GM19372 (cell line): ENCODE measurements around the gene USP53.
A peak's percentile ranks its signal among the peaks of the same experiment; 100 is the strongest.
"Not testable (repeated sequence)": the region's sequence is repeated elsewhere in the genome, so short reads cannot be mapped to it uniquely, and the experiment has no call there.

ENCODE experiments used
- ATAC-seq: cut with Tn5 transposase; IDR thresholded peaks from one replicate; pipeline ENCODE4 v1.9.1; 2021; ENCODE audit warnings: mild to moderate bottlenecking, low read depth, moderate library complexity; ENCODE audit not compliant: unreplicated experiment

USP53 gene

GRCh38 chr4:119227690-119228089 lies 15.2 kb downstream of the USP53 start:
- ATAC-seq, result no peak

DNA sequence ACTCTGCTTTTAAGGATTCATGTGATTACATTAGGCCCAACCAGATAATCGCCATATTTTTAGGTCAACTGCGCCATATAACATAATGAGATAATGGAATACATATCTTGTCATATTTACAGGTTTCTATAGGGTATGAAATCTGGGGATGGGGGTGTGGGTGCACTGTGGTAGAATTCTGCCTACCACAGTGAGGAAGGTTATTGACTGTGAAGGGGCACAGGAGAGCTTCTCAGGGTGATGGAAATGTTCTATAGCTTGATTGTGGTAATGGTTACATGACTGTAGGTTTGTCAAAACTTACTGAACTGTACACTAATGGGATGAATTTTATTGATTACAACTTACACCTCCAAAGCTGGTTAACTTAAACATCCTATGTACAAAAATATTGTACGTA lies 15.9 kb downstream of the USP53 start:
- no peak for ATAC-seq

DNA sequence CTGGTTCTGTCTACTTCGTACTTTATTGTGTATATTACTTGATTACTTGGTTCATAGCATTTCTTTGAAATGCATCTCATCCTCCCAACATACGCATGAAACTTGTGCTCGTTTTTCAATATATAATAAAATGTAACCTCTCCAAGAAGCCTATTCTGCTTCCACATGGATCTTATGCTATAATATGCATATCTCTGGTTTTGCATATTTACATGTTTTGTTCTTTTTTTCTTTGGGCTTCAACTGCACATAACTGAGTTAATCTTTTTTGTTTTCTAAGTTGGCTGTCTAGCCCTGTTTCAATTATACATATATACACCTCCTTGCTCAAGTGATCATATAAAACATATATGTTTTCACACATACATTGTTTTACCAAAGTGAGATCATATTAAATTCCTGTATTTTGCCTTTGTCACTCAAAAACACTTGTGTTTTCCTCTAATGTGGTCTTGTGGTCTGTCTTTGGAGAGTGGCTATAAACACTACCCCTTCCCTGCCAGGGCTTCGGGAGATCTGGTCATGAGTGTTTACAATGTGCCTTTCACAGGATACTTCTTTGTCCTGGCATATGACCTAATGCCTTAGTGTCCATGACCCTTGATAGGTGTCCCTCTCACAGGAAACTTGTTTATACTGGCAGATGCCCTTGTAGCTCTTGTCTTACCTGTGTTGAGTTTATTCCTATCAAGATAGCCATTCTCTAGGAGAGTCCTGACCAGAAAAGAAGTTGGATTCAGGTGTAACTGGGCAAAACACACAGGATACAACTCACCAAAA lies 17.6 kb downstream of the USP53 start:
- ATAC-seq, result no peak

- ATAC-seq, result no peak
Observed at GRCh38 chr4:119231491-119231890, 19.0 kb downstream of the USP53 start.

DNA sequence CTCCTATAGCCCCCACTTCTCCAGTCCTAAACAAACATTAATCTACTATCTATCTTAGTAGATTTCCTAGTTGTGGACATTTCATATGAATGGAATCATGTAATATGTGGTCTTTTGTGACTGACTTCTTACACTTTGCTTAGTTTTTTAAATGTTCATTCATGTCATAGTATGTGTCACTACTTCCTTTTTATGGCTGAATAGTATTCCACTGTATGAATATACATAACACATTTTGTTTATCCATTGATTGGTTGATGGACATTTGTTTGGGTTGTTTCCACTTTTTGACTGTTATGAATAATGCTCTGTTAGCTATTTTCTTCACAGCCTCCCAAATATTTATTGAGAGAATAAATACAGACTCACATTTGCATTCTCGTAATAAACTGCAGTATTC lies 19.8 kb downstream of the USP53 start:
- no peak for ATAC-seq

DNA sequence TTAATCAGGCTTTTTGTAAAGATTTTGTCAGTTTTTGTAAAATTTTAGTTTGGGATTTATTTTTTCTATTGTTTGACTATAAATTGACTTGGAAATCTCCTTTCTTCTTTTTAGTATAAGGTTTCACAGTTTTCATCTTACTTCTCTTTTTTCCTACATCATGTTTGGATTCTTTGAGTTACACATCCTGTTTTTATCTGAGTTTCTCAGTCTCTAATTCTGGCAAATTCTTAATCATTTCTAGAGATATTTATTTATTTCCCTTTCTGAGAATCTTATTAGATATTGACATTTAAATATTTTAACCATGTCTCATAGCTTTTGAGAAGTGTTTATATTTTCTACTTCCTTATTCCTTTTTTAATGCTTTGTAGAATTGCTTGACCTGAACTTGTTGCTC lies 20.7 kb downstream of the USP53 start:
- ATAC-seq, result no peak

GRCh38 chr4:119233750-119234149 lies 21.2 kb downstream of the USP53 start:
- no peak for ATAC-seq

DNA sequence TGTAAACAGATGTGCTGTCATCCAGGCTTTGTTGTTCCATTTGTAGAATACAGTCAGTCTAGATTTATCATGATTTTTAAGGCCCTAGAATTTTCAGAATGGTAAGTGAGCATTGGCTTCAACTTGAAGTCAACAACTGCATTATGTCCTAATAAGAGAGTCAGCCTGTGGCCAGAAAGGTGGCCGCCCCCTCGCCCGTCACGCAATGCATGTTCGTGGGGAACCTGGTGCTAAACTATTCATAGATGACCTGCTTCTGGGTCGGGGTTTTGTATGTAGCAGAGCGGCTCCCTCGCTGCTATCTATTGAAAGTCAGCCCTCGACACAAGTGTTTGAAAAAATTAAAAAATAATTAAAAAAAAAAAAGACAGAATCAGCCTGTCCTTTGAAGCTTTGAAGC lies 24.7 kb downstream of the USP53 start:
- ATAC-seq, result no peak

DNA sequence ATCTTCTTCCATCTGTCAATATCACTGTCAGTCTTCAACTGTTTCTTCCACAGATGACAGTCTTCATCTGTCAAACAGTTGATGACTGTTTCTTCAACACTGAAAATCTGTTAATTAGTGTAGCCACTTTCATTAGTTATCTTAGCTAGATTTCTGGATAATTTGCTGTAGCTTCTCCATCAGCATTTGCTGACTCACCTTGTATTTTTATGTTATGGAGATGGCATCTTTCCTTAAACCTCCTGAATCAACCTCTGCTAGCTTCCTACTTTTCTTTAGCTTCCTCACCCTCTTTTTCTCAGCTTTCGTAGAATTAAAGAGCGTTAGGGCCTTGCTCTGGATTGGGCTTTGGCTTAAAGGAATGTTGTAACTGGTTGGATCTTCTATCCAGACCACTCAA lies 25.1 kb downstream of the USP53 start:
- no peak for ATAC-seq

GRCh38 chr4:119238068-119238722 lies 25.7 kb downstream of the USP53 start:
- ATAC-seq, result peak; percentile 88

- no peak for ATAC-seq
Observed at GRCh38 chr4:119240128-119240527, 27.6 kb downstream of the USP53 start.

GRCh38 chr4:119240568-119240967 lies 28.1 kb downstream of the USP53 start:
- no peak for ATAC-seq

DNA sequence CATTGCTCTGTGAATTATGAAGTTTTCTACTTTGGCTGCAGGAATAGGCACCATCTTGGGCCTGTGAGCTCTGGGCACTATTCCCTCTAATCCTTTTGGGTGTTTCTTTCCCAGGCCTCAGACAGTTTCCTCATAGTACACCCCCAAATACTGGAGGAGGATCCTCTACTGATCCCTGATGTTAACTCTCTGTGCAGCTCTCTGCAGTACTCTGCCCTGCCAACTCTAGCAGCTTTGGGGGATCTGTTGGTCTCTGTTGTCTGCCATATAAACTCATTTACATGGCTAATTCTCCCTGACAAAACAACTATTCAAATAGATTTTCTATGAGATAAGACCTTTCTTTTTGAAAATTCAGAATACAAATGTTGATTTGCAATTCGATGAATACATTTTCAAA lies 29.9 kb downstream of the USP53 start:
- no peak for ATAC-seq

DNA sequence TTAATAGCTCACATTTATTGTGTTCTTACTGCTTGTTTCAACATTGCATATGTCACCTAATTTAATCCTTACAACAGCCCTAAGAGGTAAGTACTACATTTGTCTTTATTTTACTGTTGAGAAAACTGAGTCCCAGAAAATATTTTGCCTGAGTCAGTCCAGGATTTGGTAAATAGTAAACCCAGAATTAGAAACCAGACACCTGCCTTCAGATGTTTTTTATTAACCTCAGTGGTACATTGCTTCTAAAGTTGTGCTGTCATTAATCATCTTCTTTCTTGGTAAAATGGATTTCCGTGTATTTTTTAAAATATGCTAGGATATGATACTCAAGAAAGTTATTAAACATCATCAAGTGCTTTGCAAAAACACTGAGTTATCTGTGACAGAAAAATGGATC lies 31.4 kb downstream of the USP53 start:
- no peak for ATAC-seq

- no peak for ATAC-seq
Observed at GRCh38 chr4:119244344-119244743, 31.8 kb downstream of the USP53 start.

DNA sequence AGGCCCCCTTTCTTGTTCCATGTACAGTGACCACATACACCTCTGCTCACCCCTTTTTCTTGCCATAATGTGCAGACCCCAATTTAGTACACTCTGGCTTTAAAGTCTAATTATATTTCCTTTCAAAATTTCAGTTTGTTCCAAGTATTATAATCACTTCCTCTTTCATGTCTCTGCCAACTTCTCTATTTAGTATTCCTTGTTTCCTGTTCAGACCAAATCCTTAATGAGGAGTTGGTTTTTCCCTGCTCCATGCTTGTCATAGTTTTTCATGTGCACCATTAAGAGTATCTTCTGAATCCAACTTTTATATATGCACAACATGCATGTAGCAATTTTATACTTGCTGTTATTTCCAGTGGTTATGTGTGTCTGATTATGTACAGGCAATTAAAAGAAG lies 32.3 kb downstream of the USP53 start:
- ATAC-seq, result no peak

DNA sequence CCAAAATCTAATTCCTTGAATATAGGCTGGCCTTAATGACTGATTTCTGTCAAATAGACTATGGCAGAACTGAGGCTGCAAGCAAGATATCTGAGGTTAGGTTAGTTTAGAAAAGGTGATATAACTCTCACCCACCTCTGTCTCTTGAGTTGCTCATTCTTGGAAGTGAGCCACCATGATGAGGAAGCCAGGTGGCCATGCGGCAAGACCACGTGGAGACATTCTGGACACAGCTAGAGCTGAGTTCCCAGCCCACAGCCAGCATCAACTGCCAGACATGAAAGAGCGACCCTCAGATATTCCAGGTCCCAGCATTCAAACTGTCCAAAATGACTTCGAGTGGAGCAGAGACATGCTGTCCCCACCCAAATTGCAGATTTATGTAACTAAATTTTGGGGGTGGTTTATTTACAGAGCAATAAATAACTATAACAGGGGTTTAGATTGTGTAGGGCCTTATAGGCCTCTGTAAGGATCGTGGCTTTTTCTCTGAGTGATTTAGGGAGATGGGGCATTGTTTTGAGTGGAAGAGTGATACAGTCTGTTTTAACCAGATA lies 33.7 kb downstream of the USP53 start:
- no peak for ATAC-seq

DNA sequence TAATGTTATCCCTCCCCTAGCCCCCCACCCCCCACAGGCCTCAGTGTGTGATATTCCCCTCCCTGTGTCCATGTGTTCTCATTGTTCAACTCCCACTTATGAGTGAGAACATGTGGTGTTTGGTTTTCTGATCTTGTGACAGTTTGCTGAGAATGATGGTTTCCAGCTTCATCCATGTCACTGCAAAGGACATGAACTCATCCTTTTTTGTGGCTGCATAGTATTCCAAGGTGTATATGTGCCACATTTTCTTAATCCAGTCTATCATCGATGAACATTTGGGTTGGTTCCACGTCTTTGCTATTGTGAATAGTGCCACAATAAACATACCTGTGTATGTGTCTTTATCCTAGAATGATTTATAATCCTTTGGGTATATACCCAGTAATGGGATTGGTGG lies 38.5 kb downstream of the USP53 start:
- ATAC-seq, result not testable (repeated sequence)

DNA sequence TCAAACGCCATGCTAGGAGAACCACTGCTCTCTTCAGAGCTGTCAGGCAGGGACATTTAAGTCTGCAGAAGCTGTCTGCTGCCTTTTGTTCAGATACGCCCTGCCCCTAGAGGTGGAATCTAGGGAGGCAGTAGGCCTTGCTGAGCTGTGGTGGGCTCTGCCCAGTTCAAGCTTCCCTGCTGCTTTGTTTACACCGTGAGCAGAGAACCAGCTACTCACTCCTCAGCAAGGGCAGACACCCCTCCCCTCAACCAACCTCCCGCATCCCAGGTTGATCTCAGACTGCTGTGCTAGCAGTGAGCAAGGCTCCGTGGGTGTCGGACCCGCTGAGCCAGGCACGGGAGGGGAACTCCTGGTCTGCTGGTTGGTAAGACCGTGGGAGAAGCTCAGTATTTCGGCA lies 42.7 kb downstream of the USP53 start:
- not testable (repeated sequence) for ATAC-seq

DNA sequence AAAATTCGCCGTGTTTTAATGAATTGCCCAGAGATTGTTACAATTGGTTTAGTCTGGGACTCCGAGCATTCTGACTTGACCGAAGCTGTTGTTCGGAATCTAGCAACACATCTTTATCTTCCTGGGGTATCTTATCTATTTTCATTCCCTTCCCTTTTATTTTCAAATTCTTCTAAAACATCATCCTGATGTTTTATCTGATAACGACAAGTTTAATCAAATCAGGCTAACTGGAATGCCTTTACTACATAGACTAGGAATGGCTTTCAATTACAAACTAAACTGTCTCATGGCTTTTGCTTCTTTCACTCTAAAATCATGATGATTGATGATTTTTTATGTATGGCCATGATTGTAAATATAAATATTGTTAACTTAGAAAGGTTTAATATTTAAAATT lies 48.0 kb downstream of the USP53 start:
- ATAC-seq, result no peak

GRCh38 chr4:119261986-119262385 lies 49.5 kb downstream of the USP53 start:
- ATAC-seq, result no peak

DNA sequence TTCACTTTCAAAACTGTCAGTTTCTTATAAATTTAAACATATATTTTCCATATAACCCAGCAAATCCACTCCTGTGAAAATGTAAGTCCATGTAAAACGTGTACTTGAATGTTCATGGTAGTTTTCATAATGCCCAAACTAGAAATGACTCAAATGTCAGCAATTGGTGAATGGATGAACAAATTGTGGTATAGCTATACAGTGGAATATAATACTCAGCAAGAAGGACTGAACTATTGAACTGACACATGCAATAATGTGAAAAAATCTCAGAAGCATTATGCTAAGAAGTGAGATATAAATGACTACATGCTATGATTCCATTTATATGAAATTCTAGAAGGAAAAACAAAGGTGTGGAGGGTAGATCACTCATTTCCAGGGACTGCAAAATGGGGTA lies 52.2 kb downstream of the USP53 start:
- no peak for ATAC-seq
